ENCODE data around the gene FANCE.

DNA sequence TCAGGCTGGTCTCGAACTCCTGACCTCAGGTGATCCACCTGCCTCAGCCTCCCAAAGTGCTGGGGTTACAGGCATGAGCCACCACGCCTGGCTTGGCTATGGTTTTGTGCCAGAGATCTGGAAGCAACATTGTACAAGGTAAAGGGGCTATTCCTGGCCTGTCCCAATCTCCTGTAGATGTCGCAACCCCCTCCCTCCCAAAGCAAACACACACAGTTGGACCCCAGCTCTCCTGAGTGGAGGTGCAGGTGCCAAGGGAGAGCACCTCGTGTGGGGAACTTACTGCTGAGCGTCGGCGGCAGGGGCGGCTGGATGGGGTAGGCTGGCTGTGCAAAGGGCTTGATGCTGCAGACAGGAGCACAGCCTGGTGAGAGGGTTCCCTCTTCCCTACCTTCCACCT lies 24.9 kb downstream of the FANCE start:
- TF ChIP-seq, protein P1, sequence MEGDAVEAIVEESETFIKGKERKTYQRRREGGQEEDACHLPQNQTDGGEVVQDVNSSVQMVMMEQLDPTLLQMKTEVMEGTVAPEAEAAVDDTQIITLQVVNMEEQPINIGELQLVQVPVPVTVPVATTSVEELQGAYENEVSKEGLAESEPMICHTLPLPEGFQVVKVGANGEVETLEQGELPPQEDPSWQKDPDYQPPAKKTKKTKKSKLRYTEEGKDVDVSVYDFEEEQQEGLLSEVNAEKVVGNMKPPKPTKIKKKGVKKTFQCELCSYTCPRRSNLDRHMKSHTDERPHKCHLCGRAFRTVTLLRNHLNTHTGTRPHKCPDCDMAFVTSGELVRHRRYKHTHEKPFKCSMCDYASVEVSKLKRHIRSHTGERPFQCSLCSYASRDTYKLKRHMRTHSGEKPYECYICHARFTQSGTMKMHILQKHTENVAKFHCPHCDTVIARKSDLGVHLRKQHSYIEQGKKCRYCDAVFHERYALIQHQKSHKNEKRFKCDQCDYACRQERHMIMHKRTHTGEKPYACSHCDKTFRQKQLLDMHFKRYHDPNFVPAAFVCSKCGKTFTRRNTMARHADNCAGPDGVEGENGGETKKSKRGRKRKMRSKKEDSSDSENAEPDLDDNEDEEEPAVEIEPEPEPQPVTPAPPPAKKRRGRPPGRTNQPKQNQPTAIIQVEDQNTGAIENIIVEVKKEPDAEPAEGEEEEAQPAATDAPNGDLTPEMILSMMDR (IDR thresholded peaks at IDR 0.05): no peak
- no peak for TF ChIP-seq EZH2 (IDR thresholded peaks at IDR 0.05; ENCODE audit: borderline replicate concordance, insufficient read depth, low read depth, low read length, poor library complexity, severe bottlenecking)

Data from B cell (primary cell).